ENCODE data around the gene MEGF8.
A peak's percentile ranks its signal among the peaks of the same experiment; 100 is the strongest.

The MEGF8 gene

DNA sequence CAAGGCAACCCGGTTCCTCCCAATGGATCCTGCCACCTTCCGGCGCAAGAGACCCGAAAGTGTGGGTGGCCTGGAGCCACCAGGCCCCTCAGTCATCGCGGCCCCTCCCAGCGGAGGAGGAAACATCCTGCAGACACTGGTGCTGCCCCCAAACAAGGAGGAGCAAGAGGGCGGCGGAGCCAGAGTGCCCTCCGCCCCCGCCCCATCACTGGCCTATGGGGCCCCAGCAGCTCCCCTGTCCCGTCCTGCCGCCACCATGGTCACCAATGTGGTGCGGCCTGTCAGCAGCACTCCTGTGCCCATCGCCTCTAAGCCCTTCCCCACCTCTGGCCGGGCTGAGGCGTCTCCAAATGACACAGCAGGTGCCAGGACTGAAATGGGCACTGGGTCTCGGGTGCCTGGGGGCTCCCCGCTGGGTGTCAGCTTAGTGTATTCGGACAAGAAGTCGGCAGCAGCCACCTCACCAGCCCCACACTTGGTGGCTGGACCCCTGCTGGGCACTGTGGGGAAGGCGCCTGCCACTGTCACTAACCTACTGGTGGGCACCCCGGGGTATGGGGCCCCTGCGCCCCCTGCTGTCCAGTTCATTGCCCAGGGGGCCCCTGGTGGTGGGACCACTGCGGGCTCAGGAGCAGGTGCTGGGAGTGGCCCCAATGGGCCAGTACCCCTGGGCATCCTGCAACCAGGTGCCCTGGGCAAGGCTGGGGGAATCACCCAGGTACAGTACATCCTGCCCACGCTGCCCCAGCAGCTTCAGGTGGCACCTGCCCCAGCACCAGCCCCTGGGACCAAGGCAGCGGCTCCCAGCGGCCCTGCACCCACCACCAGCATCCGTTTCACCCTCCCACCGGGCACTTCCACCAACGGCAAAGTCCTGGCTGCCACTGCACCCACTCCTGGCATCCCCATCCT is 34.7 kb upstream of the MEGF8 start:
- no peak overlapping the region for H3K4me3 Mint-ChIP-seq
- H3K4me1 Mint-ChIP-seq, result peaks cover 19 to 20% of the 10 kb centered on the region in 2 donors
- H3K27ac Mint-ChIP-seq, result peak overlapping the region; percentile 72
- ATAC-seq (replicated peaks), result peak; percentile 64 to 67
- DNase-seq, result peak; percentile 40
- H3K36me3 Mint-ChIP-seq, result peaks cover 27 to 45% of the 10 kb centered on the region in 2 donors
- no peaks in the 10 kb centered on the region for H3K27me3 Mint-ChIP-seq
- no peaks in the 10 kb centered on the region for H3K9me3 Mint-ChIP-seq

DNA sequence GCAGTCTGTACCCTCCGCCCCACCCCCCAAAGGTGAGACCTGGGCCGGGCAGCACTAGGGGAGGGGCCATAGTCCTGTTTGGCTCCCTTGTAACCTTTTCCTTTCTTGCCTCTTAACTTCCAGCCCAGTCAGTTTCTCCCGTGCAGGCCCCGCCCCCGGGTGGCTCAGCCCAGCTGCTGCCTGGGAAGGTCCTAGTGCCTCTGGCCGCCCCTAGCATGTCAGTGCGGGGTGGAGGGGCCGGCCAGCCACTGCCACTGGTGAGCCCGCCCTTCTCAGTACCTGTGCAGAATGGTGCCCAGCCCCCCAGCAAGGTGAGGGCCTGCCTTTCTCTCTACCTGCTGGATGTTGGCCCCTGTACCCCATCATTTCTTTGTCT is 34.0 kb upstream of the MEGF8 start:
- H3K27ac Mint-ChIP-seq, result peak overlapping the region; percentile 72
- no peaks in the 10 kb centered on the region for H3K9me3 Mint-ChIP-seq
- no peaks in the 10 kb centered on the region for H3K27me3 Mint-ChIP-seq
- peaks cover 18 to 20% of the 10 kb centered on the region in 2 donors for H3K4me1 Mint-ChIP-seq
- H3K4me3 Mint-ChIP-seq, result no peak overlapping the region
- peaks cover 27 to 42% of the 10 kb centered on the region in 2 donors for H3K36me3 Mint-ChIP-seq
- no peak for ATAC-seq (replicated peaks)
- no peak for DNase-seq

DNA sequence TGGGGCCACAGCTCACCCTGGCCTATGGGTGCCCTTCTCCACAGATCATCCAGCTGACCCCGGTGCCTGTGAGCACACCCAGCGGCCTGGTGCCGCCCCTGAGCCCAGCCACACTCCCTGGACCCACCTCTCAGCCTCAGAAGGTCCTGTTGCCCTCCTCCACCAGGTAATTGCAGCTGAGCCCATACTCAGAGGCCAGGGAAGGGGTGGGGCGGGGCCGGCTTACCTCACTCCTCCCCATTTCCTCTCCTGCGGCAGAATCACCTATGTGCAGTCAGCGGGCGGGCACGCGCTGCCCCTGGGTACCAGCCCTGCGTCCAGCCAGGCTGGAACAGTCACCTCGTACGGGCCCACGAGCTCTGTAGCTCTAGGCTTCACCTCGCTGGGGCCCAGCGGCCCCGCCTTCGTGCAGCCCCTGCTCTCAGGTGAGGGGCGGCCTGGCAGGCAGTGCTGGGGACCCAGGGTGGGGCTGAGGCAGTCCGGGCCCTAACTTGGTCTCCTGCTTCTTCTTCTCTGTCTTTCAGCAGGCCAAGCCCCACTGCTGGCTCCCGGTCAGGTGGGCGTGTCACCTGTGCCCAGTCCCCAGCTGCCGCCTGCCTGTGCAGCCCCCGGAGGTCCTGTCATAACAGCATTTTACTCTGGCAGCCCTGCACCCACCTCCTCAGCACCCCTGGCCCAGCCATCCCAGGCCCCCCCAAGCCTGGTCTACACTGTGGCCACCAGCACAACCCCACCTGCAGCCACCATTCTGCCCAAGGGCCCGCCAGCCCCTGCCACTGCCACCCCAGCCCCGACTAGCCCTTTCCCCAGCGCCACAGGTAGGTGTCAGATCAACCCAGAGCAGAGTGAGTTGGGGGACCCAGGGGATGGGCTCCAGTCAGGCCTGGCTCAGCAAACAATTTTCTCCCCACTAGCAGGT is 33.1 kb upstream of the MEGF8 start:
- H3K27ac Mint-ChIP-seq, result no peak overlapping the region
- H3K4me3 Mint-ChIP-seq, result no peak overlapping the region
- peaks cover 21 to 24% of the 10 kb centered on the region in 2 donors for H3K4me1 Mint-ChIP-seq
- H3K9me3 Mint-ChIP-seq, result no peaks in the 10 kb centered on the region
- no peaks in the 10 kb centered on the region for H3K27me3 Mint-ChIP-seq
- DNase-seq (no peak), ATAC-seq (replicated peaks) (no peak)
- peaks cover 27 to 46% of the 10 kb centered on the region in 2 donors for H3K36me3 Mint-ChIP-seq

DNA sequence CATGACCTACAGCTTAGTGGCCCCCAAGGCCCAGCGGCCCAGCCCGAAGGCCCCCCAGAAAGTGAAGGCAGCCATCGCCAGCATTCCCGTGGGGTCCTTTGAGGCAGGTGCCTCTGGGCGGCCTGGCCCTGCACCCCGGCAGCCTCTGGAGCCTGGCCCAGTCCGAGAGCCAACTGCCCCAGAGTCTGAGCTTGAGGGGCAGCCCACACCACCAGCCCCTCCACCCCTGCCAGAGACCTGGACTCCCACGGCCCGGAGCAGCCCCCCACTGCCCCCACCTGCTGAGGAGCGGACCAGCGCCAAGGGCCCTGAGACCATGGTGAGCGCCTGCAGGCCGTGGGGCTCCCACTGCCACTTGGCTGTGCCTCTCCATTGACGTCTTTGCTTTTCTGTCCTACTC is 32.5 kb upstream of the MEGF8 start:
- Mint-ChIP-seq H3K4me1 (peaks cover 21 to 24% of the 10 kb centered on the region in 2 donors), H3K4me3 (peak overlapping the region in 1 of 2 donors; percentile 17), H3K36me3 (peaks cover 27 to 46% of the 10 kb centered on the region in 2 donors), H3K9me3 (no peaks in the 10 kb centered on the region), H3K27me3 (no peaks in the 10 kb centered on the region), H3K27ac (no peak overlapping the region)
- no peak for ATAC-seq (replicated peaks)
- no peak for DNase-seq

DNA sequence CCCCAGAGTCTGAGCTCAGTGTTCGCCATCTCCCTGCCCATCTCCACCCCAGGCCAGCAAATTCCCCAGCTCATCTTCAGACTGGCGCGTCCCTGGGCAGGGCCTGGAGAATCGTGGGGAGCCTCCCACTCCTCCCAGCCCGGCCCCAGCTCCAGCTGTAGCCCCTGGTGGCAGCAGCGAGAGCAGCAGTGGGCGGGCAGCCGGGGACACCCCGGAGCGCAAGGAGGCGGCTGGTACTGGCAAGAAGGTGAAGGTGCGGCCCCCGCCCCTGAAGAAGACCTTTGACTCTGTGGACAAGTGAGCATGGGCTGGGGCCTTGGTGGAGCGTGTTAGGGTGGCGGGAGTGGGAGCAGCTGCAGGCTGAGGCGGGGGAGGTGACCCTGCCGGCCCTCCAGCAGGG is 31.9 kb upstream of the MEGF8 start:
- Mint-ChIP-seq H3K4me1 (peaks cover 18 to 21% of the 10 kb centered on the region in 2 donors), H3K4me3 (peak overlapping the region in 1 of 2 donors; percentile 17), H3K9me3 (no peaks in the 10 kb centered on the region), H3K27me3 (no peaks in the 10 kb centered on the region), H3K36me3 (peaks cover 25 to 44% of the 10 kb centered on the region in 2 donors), H3K27ac (no peak overlapping the region)
- ATAC-seq (replicated peaks) (no peak), DNase-seq (no peak)

DNA sequence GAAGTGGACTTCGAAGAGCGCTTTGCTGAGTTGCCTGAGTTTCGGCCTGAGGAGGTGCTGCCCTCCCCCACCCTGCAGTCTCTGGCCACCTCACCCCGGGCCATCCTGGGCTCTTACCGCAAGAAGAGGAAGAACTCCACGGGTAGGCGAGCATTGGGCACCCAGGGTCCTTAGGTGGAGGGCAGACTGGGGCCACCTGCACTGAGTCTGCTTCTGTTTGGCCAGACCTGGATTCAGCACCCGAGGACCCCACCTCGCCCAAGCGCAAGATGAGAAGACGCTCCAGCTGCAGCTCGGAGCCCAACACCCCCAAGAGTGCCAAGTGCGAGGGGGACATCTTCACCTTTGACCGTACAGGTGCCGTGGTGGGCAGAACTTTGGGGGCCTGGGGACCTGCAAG is 31.5 kb upstream of the MEGF8 start:
- no peaks in the 10 kb centered on the region for H3K27me3 Mint-ChIP-seq
- no peak overlapping the region for H3K27ac Mint-ChIP-seq
- H3K9me3 Mint-ChIP-seq, result no peaks in the 10 kb centered on the region
- ATAC-seq (replicated peaks), result no peak
- no peak for DNase-seq
- H3K36me3 Mint-ChIP-seq, result peaks cover 25 to 43% of the 10 kb centered on the region in 2 donors
- peaks cover 18% of the 10 kb centered on the region in 2 donors for H3K4me1 Mint-ChIP-seq
- H3K4me3 Mint-ChIP-seq, result no peak overlapping the region

DNA sequence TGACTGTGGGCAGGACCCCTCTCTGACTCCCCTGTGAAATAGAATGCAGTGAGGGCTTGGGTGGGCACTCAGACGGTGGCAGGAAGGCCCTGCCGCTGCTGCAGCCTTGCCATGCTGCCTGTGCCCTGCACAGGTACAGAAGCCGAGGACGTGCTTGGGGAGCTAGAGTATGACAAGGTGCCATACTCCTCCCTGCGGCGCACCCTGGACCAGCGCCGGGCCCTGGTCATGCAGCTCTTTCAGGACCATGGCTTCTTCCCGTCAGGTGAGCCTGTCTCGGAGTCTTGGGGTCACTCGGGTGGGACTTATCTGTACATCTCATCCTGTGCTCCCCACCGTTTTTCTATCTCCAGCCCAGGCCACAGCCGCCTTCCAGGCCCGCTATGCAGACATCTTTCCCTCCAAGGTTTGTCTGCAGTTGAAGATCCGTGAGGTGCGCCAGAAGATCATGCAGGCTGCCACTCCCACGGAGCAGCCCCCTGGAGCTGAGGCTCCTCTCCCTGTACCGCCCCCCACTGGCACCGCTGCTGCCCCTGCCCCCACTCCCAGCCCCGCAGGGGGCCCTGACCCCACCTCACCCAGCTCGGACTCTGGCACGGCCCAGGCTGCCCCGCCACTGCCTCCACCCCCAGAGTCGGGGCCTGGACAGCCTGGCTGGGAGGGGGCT is 30.8 kb upstream of the MEGF8 start:
- no peaks in the 10 kb centered on the region for H3K27me3 Mint-ChIP-seq
- H3K36me3 Mint-ChIP-seq, result peaks cover 24 to 41% of the 10 kb centered on the region in 2 donors
- H3K9me3 Mint-ChIP-seq, result no peaks in the 10 kb centered on the region
- no peak overlapping the region for H3K4me3 Mint-ChIP-seq
- H3K27ac Mint-ChIP-seq, result no peak overlapping the region
- no peak for ATAC-seq (replicated peaks)
- H3K4me1 Mint-ChIP-seq, result peaks cover 18% of the 10 kb centered on the region in 2 donors
- no peak for DNase-seq

DNA sequence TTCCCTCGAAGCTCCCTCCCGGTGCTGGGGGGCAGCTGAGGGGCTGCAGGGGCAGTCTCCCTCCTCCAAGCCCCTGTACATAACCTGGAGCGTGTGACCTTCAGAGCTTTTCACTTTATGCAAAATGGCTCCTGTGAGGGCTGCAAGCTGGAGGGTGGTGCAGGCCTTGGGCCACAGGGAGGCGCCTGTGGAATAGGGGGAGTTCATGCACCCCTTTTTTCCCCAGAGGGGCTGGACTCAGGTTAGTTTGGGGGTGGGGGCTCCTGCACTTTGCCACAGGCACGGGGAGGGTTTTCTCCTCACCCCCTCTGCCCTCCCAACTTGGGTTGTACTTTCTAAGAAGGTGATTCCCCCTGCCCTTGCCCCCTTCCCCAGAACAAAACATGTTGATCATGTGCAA is 30.1 kb upstream of the MEGF8 start:
- ATAC-seq (replicated peaks) (no peak), DNase-seq (no peak)
- H3K9me3 Mint-ChIP-seq, result no peaks in the 10 kb centered on the region
- H3K4me1 Mint-ChIP-seq, result peaks cover 18% of the 10 kb centered on the region in 2 donors
- no peaks in the 10 kb centered on the region for H3K27me3 Mint-ChIP-seq
- peak overlapping the region; percentile 81 for H3K27ac Mint-ChIP-seq
- no peak overlapping the region for H3K4me3 Mint-ChIP-seq
- peaks cover 26 to 43% of the 10 kb centered on the region in 2 donors for H3K36me3 Mint-ChIP-seq

DNA sequence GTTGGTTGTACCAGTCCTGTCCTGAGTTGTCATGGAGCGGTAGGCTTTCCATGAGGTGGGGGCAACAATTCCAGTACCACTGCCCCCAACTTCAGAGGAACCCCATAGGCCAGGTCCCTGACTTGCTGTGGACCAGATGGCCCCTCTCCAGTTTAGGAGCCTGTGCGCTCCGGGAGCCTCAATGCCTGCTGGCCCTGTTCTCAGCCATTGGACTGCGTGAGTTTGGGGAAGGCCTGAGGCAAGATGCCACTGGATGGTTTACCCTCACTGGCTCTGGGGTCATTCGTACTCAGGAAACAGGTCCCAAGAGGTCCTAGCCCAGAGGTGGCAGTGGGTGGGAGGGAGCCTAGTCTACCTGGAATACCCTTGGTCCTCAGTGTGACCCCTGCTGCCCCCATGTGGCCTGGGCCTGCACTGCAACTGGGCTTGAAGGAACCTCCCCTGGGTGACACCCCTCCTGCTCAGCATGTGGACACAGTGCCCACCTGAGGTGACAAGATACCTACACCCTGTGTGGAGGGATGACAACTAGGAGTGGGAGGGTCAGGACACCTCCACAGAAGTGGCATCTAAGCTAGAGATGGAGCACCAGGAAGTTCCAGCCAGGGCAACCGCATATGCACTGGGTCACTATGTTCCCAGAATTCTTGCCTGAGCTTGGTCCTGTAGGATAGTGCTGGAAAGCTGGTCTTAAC is 29.5 kb upstream of the MEGF8 start:
- H3K36me3 Mint-ChIP-seq, result peaks cover 24 to 43% of the 10 kb centered on the region in 2 donors
- peak overlapping the region; percentile 75 for H3K27ac Mint-ChIP-seq

DNA sequence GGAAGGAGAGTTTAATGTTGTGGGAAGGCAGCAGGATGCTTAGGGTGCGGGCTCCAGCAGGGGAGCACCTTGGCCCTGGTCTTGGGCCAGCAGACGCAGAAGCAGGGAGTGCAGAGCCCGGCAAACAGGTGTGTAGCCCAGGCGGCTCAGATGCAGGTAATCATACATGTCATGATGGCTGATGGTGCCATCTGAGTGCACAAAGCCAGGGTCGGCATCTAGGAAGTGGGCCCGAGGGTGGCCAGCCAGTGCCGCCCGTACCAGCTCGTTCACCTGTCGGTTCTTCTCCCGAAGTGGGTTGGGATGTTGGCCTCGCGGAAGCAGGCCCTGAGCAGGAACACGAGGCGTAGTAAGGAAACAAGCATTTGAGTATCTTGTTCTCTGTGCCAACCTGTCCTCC is 28.4 kb upstream of the MEGF8 start:
- DNase-seq, result no peak
- ATAC-seq (replicated peaks), result no peak
- Mint-ChIP-seq H3K9me3 (no peaks in the 10 kb centered on the region), H3K4me3 (no peak overlapping the region), H3K27ac (no peak overlapping the region), H3K36me3 (peaks cover 16 to 33% of the 10 kb centered on the region in 2 donors), H3K4me1 (peaks cover 16 to 22% of the 10 kb centered on the region in 2 donors), H3K27me3 (no peaks in the 10 kb centered on the region)

More for the DNA sequence above, 29.5 kb upstream of the MEGF8 start:
- no peak overlapping the region for H3K4me3 Mint-ChIP-seq
- ATAC-seq (replicated peaks) (peak; percentile 85 to 88), DNase-seq (peak; percentile 80)
- no peaks in the 10 kb centered on the region for H3K27me3 Mint-ChIP-seq
- peaks cover 18 to 19% of the 10 kb centered on the region in 2 donors for H3K4me1 Mint-ChIP-seq
- H3K9me3 Mint-ChIP-seq, result no peaks in the 10 kb centered on the region

DNA sequence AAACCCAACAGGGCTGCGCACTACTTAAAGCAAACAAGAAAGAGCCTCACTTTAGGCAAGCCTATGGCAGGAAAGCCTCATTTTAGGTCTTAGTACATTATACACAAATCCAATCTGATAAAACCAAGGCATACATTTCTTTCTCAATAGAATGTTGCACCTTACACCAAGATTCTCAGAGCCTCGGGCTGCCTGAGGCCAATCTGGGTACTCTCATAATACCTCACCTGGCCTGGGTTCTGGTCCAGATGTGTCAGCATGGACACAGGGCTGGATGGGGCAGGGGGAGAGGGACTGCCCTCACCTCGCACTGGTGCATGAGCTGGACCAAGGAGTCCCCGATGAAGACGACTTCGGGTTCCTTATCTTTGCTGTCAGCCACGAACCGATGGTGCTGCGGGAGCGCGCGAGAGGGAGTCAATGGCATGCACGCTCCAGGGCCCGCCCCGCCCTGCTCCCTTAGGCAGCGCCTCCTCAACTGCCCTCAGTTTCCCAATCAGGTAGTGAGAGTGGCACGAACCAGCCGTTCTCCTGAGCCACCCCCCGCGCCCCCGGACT is 23.7 kb upstream of the MEGF8 start, which contains the start of gene PRR19:
Gene PRR19 (plus strand): TSS at position 487 of the 558 bp plus-strand sequence. CDS start 7,453 bp downstream, outside the sequence.
- peak within 1 kb of the TSS; percentile 91 to 93 for H3K4me3 Mint-ChIP-seq
- no peaks in the 10 kb centered on the region for H3K9me3 Mint-ChIP-seq

DNA sequence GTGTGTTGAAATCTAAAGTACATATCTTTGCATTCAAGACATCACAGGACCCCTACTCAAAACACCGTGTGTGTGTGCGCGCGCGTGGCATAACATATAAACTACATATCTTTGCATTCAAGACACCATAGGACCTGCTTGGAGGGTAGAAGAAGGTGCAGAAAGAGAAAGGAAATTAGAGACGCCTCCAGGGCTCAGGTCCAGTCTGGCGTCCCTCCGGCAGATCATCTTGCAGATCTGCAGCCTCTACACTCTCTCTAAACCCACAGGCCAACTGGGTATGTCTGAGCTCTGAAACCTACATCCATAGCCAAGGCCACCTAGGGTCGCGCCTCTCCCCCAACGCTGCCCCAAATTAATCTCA is 22.4 kb upstream of the MEGF8 start:
- peaks cover 17 to 27% of the 10 kb centered on the region in 2 donors for H3K4me1 Mint-ChIP-seq
- peak overlapping the region; percentile 88 for H3K27ac Mint-ChIP-seq
- no peaks in the 10 kb centered on the region for H3K27me3 Mint-ChIP-seq
- H3K4me3 Mint-ChIP-seq, result peak overlapping the region; percentile 91 to 93
- no peak for DNase-seq
- H3K9me3 Mint-ChIP-seq, result peaks cover 0 to 2% of the 10 kb centered on the region in 2 donors
- no peak for ATAC-seq (replicated peaks)
- H3K36me3 Mint-ChIP-seq, result peaks cover 4 to 5% of the 10 kb centered on the region in 2 donors

More for the DNA sequence above, 23.7 kb upstream of the MEGF8 start, which contains the start of gene PRR19:
- Mint-ChIP-seq H3K4me1 (peaks cover 19 to 29% of the 10 kb centered on the region in 2 donors), H3K36me3 (peaks cover 5 to 7% of the 10 kb centered on the region in 2 donors), H3K27ac (peak within 1 kb of the TSS; percentile 88), H3K27me3 (no peaks in the 10 kb centered on the region)
- ATAC-seq (replicated peaks) (peak; percentile 15 to 30), DNase-seq (no peak)

DNA sequence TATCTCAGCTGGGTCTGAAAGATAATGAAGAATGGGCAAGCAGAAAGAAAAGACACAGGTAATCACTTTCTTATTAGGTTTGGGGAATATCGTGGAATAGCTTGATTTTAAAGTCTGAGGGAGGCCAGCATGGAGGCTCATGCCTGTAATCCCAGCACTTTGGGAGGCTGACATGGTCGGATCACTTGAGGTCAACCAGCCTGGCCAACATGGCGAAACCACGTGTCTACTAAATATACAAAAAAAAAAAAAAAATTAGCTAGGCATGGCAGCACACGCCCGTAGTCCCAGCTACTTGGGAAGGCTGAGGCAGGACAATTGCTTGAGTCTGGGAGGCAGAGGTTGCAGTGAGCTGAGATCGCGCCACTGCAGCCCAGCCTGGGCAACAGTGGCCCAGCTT is 21.6 kb upstream of the MEGF8 start:
- no peaks in the 10 kb centered on the region for H3K27me3 Mint-ChIP-seq
- no peak overlapping the region for H3K27ac Mint-ChIP-seq
- DNase-seq (no peak), ATAC-seq (replicated peaks) (no peak)
- peaks cover 4 to 5% of the 10 kb centered on the region in 2 donors for H3K36me3 Mint-ChIP-seq
- H3K9me3 Mint-ChIP-seq, result peaks cover 0 to 2% of the 10 kb centered on the region in 2 donors
- H3K4me3 Mint-ChIP-seq, result peak overlapping the region in 1 of 2 donors; percentile 91
- H3K4me1 Mint-ChIP-seq, result peaks cover 17 to 27% of the 10 kb centered on the region in 2 donors
